Effector memory CD4-positive, alpha-beta T cell (primary cell): ENCODE data around the gene LRRC27.

Experiments
- DNase-seq, 3 donors: peaks; one replicate each; pipeline ENCODE4 v3.0.0-alpha.2; 2020
- H3K27ac ChIP-seq: 2 replicates; pipeline ENCODE4 v1.7.0; 2013; ENCODE audit warnings: mild to moderate bottlenecking, low read length, moderate library complexity; ENCODE audit not compliant: insufficient read depth, poor library complexity, severe bottlenecking
- H3K27me3 ChIP-seq: replicated peaks from 2 replicates; pipeline ENCODE4 v1.7.0; 2013; ENCODE audit warnings: mild to moderate bottlenecking, low read length; ENCODE audit not compliant: insufficient read depth, control insufficient read depth, poor library complexity, severe bottlenecking
- H3K36me3 ChIP-seq: 2 replicates; pipeline ENCODE4 v1.7.0; 2013; ENCODE audit warnings: mild to moderate bottlenecking, low read length, moderate library complexity; ENCODE audit not compliant: control insufficient read depth, insufficient read depth
- H3K4me1 ChIP-seq: 2 replicates; pipeline ENCODE4 v1.7.0; 2013; ENCODE audit warnings: low read length, mild to moderate bottlenecking; ENCODE audit not compliant: control insufficient read depth, insufficient read depth, poor library complexity, severe bottlenecking
- H3K4me3 ChIP-seq: 2 replicates; pipeline ENCODE4 v1.7.0; 2013; ENCODE audit warnings: low read length, low read depth, mild to moderate bottlenecking; ENCODE audit not compliant: insufficient read depth, poor library complexity, severe bottlenecking
- H3K9me3 ChIP-seq: 2 replicates; pipeline ENCODE4 v1.7.0; 2013; ENCODE audit warnings: mild to moderate bottlenecking, low read length, moderate library complexity; ENCODE audit not compliant: control insufficient read depth

Gene LRRC27

DNA sequence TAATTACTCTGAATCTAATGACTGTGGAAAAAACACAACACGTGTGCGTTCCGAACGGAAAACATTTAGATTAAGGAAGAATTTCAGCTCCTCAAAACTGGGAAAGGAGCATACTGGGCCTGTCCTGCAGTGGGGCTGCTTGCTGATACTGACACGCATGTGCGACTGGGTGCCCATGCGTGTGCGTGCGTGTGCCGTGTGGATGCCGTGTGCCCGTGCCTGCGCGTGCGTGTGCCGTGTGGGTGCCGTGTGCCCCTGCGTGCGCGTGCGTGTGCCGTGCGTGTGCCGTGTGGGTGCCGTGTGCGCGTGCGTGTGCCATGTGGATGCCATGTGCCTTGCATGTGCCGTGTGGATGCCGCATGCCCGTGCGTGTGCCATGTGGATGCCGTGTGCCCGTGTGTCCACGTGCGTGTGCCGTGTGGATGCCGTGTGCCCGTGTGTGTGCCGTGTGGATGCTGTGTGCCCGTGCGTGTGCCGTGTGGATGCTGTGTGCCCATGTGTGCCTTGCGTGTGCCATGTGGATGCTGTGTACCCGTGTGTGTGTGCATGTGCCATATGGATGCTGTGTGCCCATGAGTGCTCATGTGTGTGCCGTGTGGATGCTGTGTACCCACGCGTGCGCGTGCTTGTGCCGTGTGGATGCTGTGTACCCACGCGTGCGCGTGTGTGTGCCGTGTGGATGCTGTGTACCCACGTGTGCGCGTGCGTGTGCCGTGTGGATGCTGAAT, 93.2 kb downstream of the LRRC27 start:
- H3K36me3 ChIP-seq, result no peaks in the 10 kb centered on the region
- no peak for DNase-seq
- H3K4me3 ChIP-seq, result no peak overlapping the region
- H3K9me3 ChIP-seq, result no peaks in the 10 kb centered on the region
- H3K4me1 ChIP-seq, result peaks cover 21% of the 10 kb centered on the region
- H3K27me3 ChIP-seq, result no peaks in the 10 kb centered on the region
- no peak overlapping the region for H3K27ac ChIP-seq

DNA sequence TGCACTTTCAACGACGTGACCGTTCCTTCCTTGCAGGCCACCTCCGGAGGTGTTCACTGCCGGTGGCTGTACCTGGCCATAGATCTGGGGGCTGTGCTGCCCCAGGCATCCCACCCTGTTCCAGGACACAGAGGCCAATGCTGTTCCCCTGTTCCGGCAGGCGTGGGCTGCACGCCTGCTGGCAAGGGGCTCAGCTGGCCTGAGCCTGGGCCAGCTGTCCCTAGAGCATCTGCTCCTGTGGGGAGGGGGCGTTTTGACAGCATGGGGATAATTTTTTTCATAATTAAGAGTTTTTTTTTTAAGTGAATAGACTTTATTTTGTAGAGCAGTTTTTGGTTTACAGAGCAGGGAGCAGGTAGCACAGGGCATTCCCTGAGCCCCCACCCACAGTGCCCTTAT, 93.8 kb downstream of the LRRC27 start:
- H3K4me1 ChIP-seq, result peaks cover 16% of the 10 kb centered on the region
- DNase-seq, result no peak
- no peaks in the 10 kb centered on the region for H3K27me3 ChIP-seq

DNA sequence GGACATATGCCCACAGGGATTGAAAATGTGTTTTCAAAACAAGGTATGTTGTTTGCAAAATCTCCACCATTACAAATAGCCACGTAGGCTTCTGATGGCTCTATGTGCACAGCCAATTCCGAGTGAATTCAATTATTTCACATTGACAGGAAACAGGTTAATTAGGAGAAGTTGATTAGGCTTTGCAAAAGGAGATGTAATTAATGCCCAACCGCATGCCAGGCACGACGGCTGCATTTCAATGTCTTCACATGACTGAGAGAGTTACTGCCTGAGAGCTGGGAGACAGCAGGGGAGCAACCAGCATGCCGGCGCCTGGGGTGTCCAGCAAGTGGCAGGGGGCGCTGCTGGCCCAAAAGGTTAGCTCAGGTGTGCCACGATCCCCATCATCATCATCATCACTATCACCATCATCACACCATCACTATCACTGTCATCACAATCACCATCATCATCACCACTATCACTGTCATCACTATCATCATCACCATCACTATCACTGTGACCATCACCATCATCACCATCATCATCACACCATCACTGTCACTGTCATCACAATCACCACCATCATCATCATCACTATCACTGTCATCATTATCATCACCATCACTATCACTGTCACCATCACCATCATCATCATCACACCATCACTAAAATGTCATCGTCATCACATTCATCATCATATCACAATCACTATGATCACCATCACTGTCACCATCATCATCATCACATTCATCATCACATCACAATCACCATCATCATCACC, 95.2 kb downstream of the LRRC27 start:
- no peaks in the 10 kb centered on the region for H3K9me3 ChIP-seq
- no peak for DNase-seq
- H3K27me3 ChIP-seq, result no peaks in the 10 kb centered on the region
- peaks cover 3% of the 10 kb centered on the region for H3K4me1 ChIP-seq
- no peak overlapping the region for H3K4me3 ChIP-seq
- no peak overlapping the region for H3K27ac ChIP-seq
- no peaks in the 10 kb centered on the region for H3K36me3 ChIP-seq

More for the DNA sequence above, 93.8 kb downstream of the LRRC27 start:
- Histone ChIP-seq H3K4me3 (no peak overlapping the region), H3K27ac (no peak overlapping the region), H3K36me3 (no peaks in the 10 kb centered on the region), H3K9me3 (no peaks in the 10 kb centered on the region)

DNA sequence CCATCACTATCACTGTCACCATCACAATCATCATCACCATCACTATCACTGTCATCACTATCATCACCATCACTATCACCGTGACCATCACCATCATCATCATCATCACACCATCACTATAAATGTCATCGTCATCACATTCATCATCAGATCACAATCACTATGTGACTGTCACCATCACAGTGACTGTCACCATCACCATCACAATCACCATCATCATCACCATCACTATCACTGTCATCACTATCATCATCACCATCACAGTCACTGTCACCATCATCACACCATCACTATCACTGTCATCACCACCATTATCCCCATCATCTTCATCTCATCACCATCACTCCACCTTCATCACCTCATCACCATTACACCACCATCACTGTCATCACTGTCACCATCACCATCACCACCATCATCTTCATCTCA, 96.0 kb downstream of the LRRC27 start:
- no peak for DNase-seq
- H3K27ac ChIP-seq, result no peak overlapping the region
- H3K36me3 ChIP-seq, result no peaks in the 10 kb centered on the region
- H3K9me3 ChIP-seq, result no peaks in the 10 kb centered on the region
- H3K27me3 ChIP-seq, result no peaks in the 10 kb centered on the region
- no peaks in the 10 kb centered on the region for H3K4me1 ChIP-seq
- no peak overlapping the region for H3K4me3 ChIP-seq

DNA sequence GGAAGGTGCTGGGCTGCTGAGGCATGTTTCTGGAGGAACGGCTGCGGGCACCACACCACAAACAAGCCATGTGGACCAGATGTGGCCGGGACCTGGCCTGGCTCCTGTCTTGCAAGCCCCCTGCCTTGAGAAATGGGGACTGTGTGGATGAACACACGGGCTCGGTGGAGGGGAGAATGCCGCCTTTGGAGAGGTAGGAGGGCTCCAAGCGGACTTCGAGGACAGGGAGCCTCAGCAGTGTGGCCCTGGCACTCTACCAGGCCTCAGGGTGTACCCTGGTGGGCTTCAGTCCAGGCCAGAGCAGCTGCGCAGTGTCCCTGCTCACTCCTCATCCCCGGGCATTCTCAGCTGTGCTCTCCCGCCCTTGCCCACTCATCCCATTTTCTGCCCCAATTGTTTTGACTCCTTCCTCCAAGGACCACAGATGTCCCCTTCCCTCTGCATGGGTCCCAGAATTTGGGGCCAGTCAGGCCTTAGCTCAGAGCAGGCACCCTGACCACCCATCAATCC, 96.5 kb downstream of the LRRC27 start:
- H3K27me3 ChIP-seq, result no peaks in the 10 kb centered on the region
- no peak for DNase-seq
- no peak overlapping the region for H3K27ac ChIP-seq

More for the DNA sequence above, 96.5 kb downstream of the LRRC27 start:
- H3K9me3 ChIP-seq, result no peaks in the 10 kb centered on the region
- no peaks in the 10 kb centered on the region for H3K4me1 ChIP-seq
- no peaks in the 10 kb centered on the region for H3K36me3 ChIP-seq
- H3K4me3 ChIP-seq, result no peak overlapping the region
